ENCODE measurements around the gene SACS. TPM values are rescaled to one million over a fixed set of nuclear protein-coding genes. Genes with fewer than 3 reads are reported as not detected.

Gene SACS
- total RNA-seq, 2 donors from 2014 or later: 7.8 to 24.1 TPM

DNA sequence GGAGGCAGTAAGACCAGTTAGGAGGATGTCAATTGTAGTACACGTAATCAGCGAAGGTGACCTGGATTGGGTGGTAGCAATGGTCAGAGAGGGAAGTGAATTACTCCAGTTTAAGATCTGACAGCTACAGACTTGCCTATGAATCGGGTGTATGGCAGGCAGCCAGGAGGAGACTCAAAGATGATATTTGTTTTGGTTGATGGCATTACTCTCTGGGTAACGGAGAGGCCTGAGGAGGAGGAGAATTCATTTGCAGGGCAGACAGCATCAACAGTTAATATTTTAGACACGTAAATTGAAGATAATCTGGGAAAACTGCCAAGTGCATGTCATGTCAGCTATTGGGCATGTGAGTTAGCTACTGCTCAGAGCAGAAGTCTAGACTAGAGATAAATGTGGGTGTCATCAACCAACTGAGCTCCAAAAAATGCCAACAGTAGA lies 143.6 kb downstream of the SACS start:
- Histone ChIP-seq H3K27me3 (replicated peaks; ENCODE audit: insufficient read depth) (no peaks in the 10 kb centered on the region), H3K4me3 (no peak overlapping the region), H3K36me3 (no peaks in the 10 kb centered on the region), H3K4me1 (replicated peaks) (no peaks in the 10 kb centered on the region), H3K27ac (no peak overlapping the region), H3K9me3 (no peaks in the 10 kb centered on the region)
- DNase-seq (ENCODE audit: low spot score): peak; percentile 10
- WGBS: 36% methylated on average over 5 of the region's 5 CpGs
- intact Hi-C loops (cut with DNase I): no loop called here
- TF ChIP-seq, protein P1, sequence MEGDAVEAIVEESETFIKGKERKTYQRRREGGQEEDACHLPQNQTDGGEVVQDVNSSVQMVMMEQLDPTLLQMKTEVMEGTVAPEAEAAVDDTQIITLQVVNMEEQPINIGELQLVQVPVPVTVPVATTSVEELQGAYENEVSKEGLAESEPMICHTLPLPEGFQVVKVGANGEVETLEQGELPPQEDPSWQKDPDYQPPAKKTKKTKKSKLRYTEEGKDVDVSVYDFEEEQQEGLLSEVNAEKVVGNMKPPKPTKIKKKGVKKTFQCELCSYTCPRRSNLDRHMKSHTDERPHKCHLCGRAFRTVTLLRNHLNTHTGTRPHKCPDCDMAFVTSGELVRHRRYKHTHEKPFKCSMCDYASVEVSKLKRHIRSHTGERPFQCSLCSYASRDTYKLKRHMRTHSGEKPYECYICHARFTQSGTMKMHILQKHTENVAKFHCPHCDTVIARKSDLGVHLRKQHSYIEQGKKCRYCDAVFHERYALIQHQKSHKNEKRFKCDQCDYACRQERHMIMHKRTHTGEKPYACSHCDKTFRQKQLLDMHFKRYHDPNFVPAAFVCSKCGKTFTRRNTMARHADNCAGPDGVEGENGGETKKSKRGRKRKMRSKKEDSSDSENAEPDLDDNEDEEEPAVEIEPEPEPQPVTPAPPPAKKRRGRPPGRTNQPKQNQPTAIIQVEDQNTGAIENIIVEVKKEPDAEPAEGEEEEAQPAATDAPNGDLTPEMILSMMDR (IDR thresholded peaks at IDR 0.05): no peak
- TF ChIP-seq POLR2A (IDR thresholded peaks at IDR 0.05): no peak
- no peak for TF ChIP-seq POLR2AphosphoS5 (IDR thresholded peaks at IDR 0.05)

DNA sequence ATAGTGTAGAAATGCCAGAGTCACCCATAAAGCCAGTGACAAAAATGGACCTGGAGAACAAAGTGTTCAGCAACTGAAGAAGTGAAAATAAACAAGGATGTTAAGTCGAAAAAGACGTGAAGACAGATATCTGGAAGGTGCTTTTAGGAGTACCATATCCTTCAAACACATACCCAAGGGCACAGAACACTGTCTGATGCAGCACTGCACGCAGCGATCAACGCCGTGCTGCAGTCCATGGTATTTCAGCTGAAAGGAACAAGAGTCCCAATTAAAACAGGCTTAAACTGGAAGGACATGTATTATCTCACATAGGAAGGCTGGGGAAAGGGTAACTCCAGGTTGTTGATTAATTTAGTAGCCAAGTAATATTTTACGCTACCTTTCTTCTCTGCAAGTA lies 144.5 kb downstream of the SACS start:
- Histone ChIP-seq H3K9me3 (no peaks in the 10 kb centered on the region), H3K4me3 (no peak overlapping the region), H3K27ac (no peak overlapping the region), H3K4me1 (replicated peaks) (no peaks in the 10 kb centered on the region), H3K36me3 (no peaks in the 10 kb centered on the region), H3K27me3 (replicated peaks; ENCODE audit: insufficient read depth) (no peaks in the 10 kb centered on the region)
- intact Hi-C loops (cut with DNase I): no loop called here
- WGBS: 51% methylated on average over 7 of the region's 7 CpGs
- no peak for DNase-seq (ENCODE audit: low spot score)
- TF ChIP-seq POLR2A (IDR thresholded peaks at IDR 0.05) (no peak), POLR2AphosphoS5 (IDR thresholded peaks at IDR 0.05) (no peak)
- TF ChIP-seq, protein P1 (IDR thresholded peaks at IDR 0.05): no peak

DNA sequence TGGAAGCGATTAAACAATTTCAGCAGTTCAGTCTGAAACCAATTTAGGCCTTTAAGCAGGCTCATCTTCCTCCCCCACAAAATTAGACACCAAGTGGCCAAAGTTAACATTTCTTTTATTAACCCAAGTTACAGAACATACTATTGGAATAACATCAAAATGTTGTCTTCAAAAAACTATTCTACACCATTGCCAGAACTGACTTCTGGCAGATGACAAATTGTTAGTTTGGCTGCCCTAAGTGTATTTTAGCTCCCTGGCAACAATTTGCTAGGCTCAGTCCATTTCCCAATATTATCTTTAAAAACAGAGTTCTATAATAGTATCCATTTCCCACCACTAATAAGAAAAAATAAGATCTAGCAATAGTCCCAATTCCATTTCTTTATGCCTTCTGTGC lies 144.9 kb downstream of the SACS start:
- WGBS: 74% methylated on average over 1 of the region's 1 CpG
- no peaks in the 10 kb centered on the region for H3K36me3 ChIP-seq
- DNase-seq (ENCODE audit: low spot score): no peak
- H3K27ac ChIP-seq: no peak overlapping the region
- H3K4me1 ChIP-seq (replicated peaks): no peaks in the 10 kb centered on the region
- TF ChIP-seq, protein P1 (IDR thresholded peaks at IDR 0.05): no peak
- no peak for TF ChIP-seq POLR2A (IDR thresholded peaks at IDR 0.05)
- no peak overlapping the region for H3K4me3 ChIP-seq
- H3K27me3 ChIP-seq (replicated peaks; ENCODE audit: insufficient read depth): no peaks in the 10 kb centered on the region
- intact Hi-C loops (cut with DNase I): no loop called here
- no peaks in the 10 kb centered on the region for H3K9me3 ChIP-seq

DNA sequence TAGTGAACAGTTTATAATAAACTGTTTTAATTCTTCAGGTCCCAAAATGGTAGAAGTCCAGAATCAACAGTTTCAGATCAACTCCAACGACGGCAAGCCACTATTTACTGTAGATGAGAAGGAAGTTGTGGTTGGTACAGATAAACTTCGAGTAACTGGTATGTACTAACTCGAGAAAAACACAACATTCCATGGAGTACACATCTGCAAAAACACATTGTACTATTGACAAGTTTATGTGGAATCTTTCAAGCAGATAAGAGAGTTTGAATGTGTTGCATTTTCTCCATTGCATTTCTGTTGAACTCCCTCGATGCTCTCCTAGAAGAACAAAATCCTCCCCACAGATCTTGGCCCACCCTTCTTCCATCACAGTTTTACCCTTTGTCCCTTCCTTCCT lies 154.2 kb downstream of the SACS start:
- 68% methylated on average over 5 of the region's 5 CpGs for WGBS
- TF ChIP-seq POLR2A (IDR thresholded peaks at IDR 0.05): no peak
- TF ChIP-seq, protein P1 (IDR thresholded peaks at IDR 0.05): no peak
- TF ChIP-seq POLR2AphosphoS5 (IDR thresholded peaks at IDR 0.05): no peak
- Histone ChIP-seq H3K4me3 (no peak overlapping the region), H3K27ac (no peak overlapping the region), H3K36me3 (no peaks in the 10 kb centered on the region), H3K4me1 (replicated peaks) (no peaks in the 10 kb centered on the region), H3K27me3 (replicated peaks; ENCODE audit: insufficient read depth) (no peaks in the 10 kb centered on the region), H3K9me3 (no peaks in the 10 kb centered on the region)
- no peak for DNase-seq (ENCODE audit: low spot score)
- intact Hi-C loops (cut with DNase I): no loop called here

Other genes with a start within 250 kb of the SACS start
- 10 to 100 TPM; 21.2 to 74.1 TPM for gene TNFRSF19, start 136.7 kb upstream of the SACS start, total RNA-seq

All from prostate gland (tissue), 2 donors.